HuH-7.5 (cell line): ENCODE results near the gene NHLH1.
A peak's percentile ranks its signal among the peaks of the same experiment; 100 is the strongest.
"Not testable (repeated sequence)": the region's sequence is repeated elsewhere in the genome, so short reads cannot be mapped to it uniquely, and the experiment has no call there.

ENCODE experiments used
- DNase-seq: peaks from one replicate; pipeline ENCODE4 v3.0.0; 2011; ENCODE audit warnings: low spot score

Gene NHLH1

DNA sequence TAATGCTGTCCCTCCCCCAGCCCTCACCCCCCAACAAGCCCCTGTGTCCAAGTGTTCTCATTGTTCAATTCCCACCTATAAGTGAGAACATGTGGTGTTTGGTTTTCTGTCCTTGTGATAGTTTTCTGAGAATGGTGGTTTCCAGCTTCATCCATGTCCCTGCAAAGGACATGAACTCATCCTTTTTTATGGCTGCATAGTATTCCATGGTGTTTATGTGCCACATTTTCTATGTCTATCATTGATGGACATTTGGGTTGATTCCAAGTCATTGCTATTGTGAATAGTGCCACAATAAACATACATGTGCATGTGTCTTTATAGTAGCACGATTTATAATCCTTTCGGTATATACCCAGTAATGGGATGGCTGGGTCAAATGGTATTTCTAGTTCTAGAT lies 17.9 kb downstream of the NHLH1 start:
- not testable (repeated sequence) for DNase-seq

DNA sequence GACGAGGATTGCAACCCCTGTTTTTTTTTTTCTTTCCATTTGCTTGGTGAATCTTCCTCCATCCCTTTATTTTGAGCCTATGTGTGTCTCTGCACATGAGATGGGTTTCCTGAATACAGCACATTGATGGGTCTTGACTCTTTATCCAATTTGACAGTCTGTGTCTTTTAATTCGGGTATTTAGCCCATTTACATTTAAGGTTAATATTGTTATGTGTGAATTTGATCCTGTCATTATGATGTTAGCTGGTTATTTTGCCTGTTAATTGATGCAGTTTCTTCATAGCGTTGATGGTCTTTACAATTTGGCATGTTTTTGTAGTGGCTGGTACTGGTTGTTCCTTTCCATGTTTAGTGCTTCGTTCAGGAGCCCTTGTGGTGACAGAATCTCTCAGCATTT lies 21.5 kb downstream of the NHLH1 start:
- DNase-seq: not testable (repeated sequence)

GRCh38 chr1:160394673-160395072 lies 27.8 kb downstream of the NHLH1 start:
- DNase-seq: no peak

DNA sequence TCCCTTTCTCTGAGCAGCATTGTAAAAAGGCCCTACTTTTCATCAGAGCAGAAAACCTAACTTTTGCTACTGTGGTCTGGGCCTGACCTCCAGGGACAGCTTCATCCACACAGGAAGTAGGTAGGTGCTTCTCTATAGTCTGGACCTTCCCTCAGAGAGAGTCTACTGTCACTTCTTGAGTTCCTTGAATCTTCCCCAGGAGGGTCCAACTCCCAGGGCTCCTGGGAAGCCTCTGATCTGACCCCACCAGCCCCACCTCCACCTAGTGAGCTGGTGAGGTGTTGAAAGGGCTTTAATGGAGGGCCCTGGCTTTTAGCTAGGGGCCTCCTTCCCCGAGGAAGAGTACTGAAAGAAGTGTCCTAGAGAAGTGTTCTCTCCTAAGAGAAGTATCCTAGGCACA lies 30.8 kb downstream of the NHLH1 start:
- no peak for DNase-seq

DNA sequence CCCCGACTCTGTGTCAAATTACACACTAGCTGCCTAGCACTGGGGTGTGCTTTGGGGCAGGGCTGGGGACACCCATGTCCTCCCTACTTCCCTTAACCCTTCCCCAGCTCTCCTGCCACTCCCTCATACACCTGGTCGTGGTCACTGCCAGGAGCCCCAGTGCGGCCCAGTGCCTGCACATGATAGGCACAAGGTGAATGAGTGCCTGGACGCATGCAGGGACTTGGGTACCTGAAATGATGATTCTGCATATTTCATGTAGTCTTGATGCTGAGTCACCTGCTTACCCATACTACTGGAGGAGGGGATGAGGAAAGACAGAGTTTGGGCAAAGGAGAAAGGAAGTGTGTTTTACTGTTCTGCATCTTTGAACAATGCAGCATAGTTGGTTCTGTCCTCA lies 32.0 kb downstream of the NHLH1 start:
- DNase-seq: no peak

DNA sequence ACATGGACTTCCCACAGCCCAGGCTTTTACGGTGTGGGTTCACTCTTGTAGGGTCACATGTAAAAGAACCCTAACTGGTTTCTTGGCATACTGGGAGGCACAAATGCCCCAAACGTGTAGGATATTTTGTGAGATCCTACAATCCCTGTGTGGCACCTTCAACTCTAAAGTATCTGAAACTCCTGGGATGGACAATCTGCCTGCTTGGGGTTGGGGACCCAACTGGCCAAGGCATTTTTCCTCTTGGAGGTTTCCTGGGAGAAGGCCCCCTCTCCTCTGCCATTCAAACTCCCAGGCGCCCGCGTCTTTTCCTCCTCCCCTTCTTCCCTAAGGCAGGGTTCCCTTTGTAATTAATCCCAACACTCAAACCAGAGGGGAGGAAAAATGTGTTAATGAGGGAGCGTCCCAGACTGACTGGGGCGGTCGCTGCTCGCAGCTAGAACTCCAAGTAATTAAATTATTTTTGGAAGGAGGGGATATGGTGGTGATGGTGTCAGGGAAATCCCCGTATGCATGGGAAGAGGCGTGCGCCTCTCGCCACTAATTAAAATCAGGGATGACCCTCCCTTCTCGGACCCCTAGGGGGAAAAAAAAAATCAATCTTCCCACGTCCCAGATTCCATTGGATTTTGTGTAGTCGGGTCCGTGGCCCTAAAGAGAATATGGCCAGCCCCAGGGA lies 32.8 kb downstream of the NHLH1 start:
- no peak for DNase-seq

GRCh38 chr1:160400223-160400645 lies 33.4 kb downstream of the NHLH1 start, which contains the start of gene VANGL2:
TSS of gene VANGL2 (plus strand) at chr1:160400564. CDS start at chr1:160415838, 15,274 bp downstream.
- peak; percentile 65 for DNase-seq

DNA sequence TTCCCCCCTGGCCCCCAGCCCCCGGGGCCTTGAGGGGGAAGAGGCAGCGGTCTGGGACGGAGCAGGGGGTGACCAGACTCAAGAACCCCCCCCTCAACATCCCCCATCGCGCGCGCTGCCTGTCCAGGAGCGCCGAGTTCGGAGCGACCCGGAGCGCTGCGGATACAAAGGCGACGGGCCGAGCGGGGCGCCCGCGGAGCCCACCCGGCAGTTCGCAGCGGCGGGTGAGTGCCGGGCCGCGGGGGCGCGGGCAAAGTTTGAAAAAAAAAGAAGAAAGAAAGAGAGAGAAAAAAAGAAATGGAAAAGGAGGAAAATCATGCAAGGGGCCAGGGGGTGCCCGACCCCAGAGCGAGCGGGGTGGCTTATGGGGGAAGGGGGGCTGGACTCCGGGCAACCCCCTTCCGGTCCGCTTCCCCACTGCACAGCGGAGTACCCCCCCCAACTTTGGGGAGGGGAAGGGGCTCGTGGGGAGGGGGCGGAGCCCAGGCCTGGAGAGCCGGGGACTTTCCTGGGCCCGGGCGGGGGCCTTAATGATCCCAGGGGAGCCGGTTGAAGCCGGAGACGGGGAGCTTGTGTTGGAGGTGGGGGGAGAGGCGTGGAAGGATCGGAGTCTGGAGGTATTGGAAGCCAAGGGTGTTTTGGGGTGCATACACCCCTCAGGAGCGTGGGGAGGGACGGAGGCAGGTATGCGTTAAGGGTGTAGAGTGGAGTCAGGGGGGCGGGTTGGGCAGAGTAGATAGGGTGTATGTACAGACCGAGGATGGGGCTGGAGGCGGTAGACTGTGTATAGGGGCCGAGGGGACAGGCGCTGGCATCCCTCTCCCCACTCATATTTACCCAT lies 34.0 kb downstream of the NHLH1 start:
- no peak for DNase-seq

- DNase-seq: no peak
Observed at GRCh38 chr1:160401487-160401805, 34.6 kb downstream of the NHLH1 start.

- no peak for DNase-seq
Observed at GRCh38 chr1:160402001-160402795, 35.3 kb downstream of the NHLH1 start.

DNA sequence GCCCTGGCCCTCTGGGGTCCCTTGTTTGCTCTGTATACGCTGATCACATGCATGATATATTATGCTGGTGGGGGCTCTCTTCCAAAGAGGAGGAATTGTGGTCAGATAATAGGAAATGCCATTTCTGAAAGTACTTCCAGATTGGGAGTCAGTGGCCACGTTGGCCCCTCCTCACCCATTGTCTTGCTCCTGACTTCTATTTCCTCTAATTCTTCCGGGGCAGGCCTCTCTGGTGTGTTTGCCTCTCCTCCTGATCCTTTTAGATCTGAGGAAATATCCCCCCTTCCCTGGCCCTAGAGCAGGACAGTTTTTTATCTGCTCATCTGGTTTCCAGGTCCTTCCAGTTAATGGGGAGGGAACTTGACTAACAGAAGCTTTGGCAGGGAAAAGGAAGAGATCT lies 36.4 kb downstream of the NHLH1 start:
- no peak for DNase-seq

DNA sequence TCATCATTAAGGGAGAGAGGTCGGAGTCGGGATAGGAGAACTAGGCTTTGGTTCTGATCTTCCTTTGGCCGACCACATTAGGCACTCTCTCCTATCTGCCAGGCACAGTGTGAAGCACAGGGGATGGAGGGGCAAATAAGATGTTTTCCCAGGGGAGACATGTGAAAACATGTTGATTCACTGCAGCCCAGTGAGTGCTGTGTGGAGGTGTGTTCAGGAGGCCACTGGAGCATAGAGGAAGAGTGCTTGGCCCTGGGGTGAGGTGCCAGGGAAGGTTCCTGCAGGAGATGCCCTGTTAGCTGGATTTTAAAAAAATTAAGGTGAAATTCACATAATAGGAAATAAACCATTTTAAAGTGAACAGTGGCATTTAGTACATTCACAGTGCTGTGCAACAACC lies 37.2 kb downstream of the NHLH1 start:
- DNase-seq: no peak

GRCh38 chr1:160405331-160405877 lies 38.5 kb downstream of the NHLH1 start:
- no peak for DNase-seq

GRCh38 chr1:160406131-160406968 lies 39.5 kb downstream of the NHLH1 start:
- no peak for DNase-seq

- DNase-seq: no peak
Observed at GRCh38 chr1:160407839-160408801, 41.2 kb downstream of the NHLH1 start.

- DNase-seq: no peak
Observed at GRCh38 chr1:160408864-160409263, 42.0 kb downstream of the NHLH1 start.

- DNase-seq: no peak
Observed at GRCh38 chr1:160409486-160409885, 42.6 kb downstream of the NHLH1 start.

DNA sequence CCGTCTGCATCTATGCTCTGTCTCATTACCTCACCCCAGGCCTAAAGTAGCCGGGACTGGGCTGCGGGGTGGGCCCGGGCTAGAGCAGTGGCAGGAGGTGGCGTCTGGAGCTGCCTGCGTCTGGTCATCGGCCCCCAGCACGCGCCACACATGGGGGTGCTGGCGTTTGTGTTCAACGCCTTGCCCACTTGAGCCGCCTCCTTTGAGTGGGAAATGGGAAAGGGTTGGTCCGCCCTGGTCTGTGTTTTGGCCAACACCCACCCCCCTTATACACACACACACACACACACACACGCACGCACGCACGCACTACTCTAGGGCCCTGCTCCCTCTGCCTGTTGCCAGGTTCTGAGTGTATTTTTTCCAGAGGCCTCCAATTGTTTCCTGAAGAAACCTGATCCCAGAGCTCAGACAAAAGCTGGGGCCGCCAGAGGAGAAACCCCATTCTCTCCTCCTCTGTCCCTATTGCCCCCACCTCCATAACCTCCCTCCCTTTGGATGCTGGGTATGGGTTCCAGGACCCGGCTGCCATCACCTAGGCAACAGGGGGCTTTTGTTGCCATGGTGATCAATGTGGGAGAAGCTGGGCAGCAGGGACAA lies 43.6 kb downstream of the NHLH1 start:
- DNase-seq: no peak

DNA sequence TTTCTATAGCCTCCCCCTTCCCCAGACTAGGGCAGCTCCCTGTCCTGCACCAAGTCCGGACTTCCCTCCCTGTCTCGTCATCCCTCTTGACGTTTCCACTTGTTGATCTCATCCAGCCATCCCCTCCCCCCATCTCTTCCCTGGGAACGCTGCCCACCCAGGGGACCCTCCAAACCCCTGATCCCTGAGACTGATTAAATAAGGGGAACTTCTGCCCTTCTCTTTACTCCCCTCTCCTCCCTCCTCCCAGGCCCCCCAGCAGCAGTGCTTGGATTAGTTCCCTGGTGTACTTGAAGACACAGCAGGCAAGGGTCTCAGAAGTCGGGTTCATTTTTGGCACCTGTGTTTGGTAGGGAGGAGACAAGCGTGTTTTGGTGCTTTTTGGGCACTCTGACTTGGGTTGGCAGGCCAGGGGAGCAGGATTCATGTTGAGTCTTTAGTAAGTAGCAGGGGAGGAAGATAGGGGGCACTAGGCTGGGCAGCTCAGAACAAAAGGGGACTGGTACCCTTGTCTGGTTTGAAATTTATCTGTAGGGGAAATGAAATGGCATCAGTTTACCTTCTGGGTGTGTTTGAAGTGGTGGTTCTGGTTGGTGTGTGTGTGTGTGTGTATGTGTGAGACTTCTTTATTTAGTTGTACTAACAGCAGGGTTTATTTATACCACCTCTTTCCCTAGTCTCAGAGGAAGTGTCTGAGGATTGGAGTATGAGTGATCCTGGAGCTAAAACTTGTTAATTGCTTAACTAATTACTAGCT lies 44.6 kb downstream of the NHLH1 start:
- no peak for DNase-seq
